PFSK-1 (cell line): ENCODE data around the gene SOBP.

Source experiments
- FOXP2 ChIP-seq: optimal IDR thresholded peaks from 2 replicates; pipeline ENCODE3; 2011; ENCODE audit warnings: borderline replicate concordance, control low read depth, inconsistent platforms; ENCODE audit not compliant: insufficient read depth; ENCODE audit errors: extremely low read length, extremely low read depth
- POLR2AphosphoS5 ChIP-seq: IDR thresholded peaks from 2 replicates; pipeline ENCODE4 v1.6.1; 2012; ENCODE audit warnings: low read depth, mild to moderate bottlenecking, control low read depth, low read length, moderate library complexity
- REST ChIP-seq, 2 experiments: IDR thresholded peaks; 2 replicates each; pipeline versions ENCODE4 v1.6.1 to v1.8.0; 2011 to 2012; ENCODE audit warnings: low read depth in 2 of 2, low read length in 2 of 2, control low read depth in 1 of 2, inconsistent platforms in 1 of 2, mild to moderate bottlenecking in 1 of 2, moderate library complexity in 1 of 2; ENCODE audit not compliant: insufficient read depth in 1 of 2
- SIN3A ChIP-seq: IDR thresholded peaks from 2 replicates; pipeline ENCODE4 v1.6.1; 2012; ENCODE audit warnings: mild to moderate bottlenecking, low read length, moderate library complexity, borderline replicate concordance; ENCODE audit not compliant: insufficient read depth
- TAF1 ChIP-seq: IDR thresholded peaks from 2 replicates; pipeline ENCODE4 v1.6.1; 2012; ENCODE audit warnings: low read length, control low read depth, borderline replicate concordance; ENCODE audit not compliant: insufficient read depth

The SOBP gene

GRCh38 chr6:107655864-107656263 lies 165.9 kb downstream of the SOBP start:
- TF ChIP-seq SIN3A: no peak
- no peak for TF ChIP-seq POLR2AphosphoS5
- TF ChIP-seq FOXP2: no peak
- TF ChIP-seq REST (IDR thresholded peaks at IDR 0.05; ENCODE audit: insufficient read depth in 1 of 2, low read depth in 2 of 2, low read length in 2 of 2): no peak
- no peak for TF ChIP-seq TAF1

- TF ChIP-seq SIN3A (no peak), FOXP2 (no peak), TAF1 (no peak), POLR2AphosphoS5 (no peak), REST (IDR thresholded peaks at IDR 0.05; ENCODE audit: insufficient read depth in 1 of 2, low read depth in 2 of 2, low read length in 2 of 2) (no peak)
These were observed 166.5 kb downstream of the SOBP start for GRCh38 chr6:107656401-107656800.

GRCh38 chr6:107656883-107657282 lies 167.0 kb downstream of the SOBP start:
- TF ChIP-seq TAF1: no peak
- no peak for TF ChIP-seq SIN3A
- TF ChIP-seq POLR2AphosphoS5: no peak
- TF ChIP-seq FOXP2: no peak
- TF ChIP-seq REST (IDR thresholded peaks at IDR 0.05; ENCODE audit: insufficient read depth in 1 of 2, low read depth in 2 of 2, low read length in 2 of 2): no peak

- TF ChIP-seq TAF1: no peak
- TF ChIP-seq REST (IDR thresholded peaks at IDR 0.05; ENCODE audit: insufficient read depth in 1 of 2, low read depth in 2 of 2, low read length in 2 of 2): no peak
- TF ChIP-seq FOXP2: no peak
- TF ChIP-seq SIN3A: no peak
- TF ChIP-seq POLR2AphosphoS5: no peak
These were observed 167.4 kb downstream of the SOBP start for GRCh38 chr6:107657373-107657754.
